Measurements from ENCODE around the gene PDS5B. TPM values are rescaled to one million over a fixed set of nuclear protein-coding genes. Genes with fewer than 3 reads are reported as not detected.
A peak's percentile ranks its signal among the peaks of the same experiment; 100 is the strongest.

Gene PDS5B
- total and polyA plus RNA-seq, 4 donors: 3.6 to 24.3 (median 12.9) TPM

- DNase-seq (ENCODE audit: low spot score): no peak
- Histone ChIP-seq H3K9ac (ENCODE audit: low read depth in 1 of 2, low read length in 2 of 2) (no peak overlapping the region), H3K4me3 (ENCODE audit: low read depth in 1 of 3, low read length in 3 of 3) (no peak overlapping the region), H3K36me3 (ENCODE audit: control insufficient read depth in 4 of 4, insufficient read depth in 3 of 4, low read depth in 1 of 4, low read length in 3 of 4) (no peaks in the 10 kb centered on the region), H3K27me3 (ENCODE audit: control insufficient read depth in 4 of 4, insufficient read depth in 4 of 4, low read length in 3 of 4) (no peaks in the 10 kb centered on the region), H3K27ac (ENCODE audit: low read depth in 1 of 2, low read length in 2 of 2) (no peak overlapping the region), H3K4me1 (ENCODE audit: control insufficient read depth in 4 of 4, insufficient read depth in 4 of 4, low read length in 3 of 4) (peaks cover 3 to 10% (median 7%) of the 10 kb centered on the region in 4 donors), H3K9me3 (ENCODE audit: control insufficient read depth in 4 of 4, low read length in 3 of 4) (no peaks in the 10 kb centered on the region)
- TF ChIP-seq GABPA (IDR thresholded peaks at IDR 0.05 in 1 of 2, conservative IDR thresholded peaks at IDR 0.05 in 1 of 2) (no peak), CTCF (IDR thresholded peaks at IDR 0.05; ENCODE audit: low read depth, low read length, missing input control) (no peak), FOXA1 (IDR thresholded peaks at IDR 0.05) (no peak), HNF4A (conservative IDR thresholded peaks at IDR 0.05) (no peak)
Observed at GRCh38 chr13:32663660-32664059, 77.4 kb downstream of the PDS5B start.

GRCh38 chr13:32666990-32667571 is 80.8 kb downstream of the PDS5B start:
- no peak for TF ChIP-seq REST (IDR thresholded peaks at IDR 0.05)
- no peak for TF ChIP-seq NR2F2 (IDR thresholded peaks at IDR 0.05)
- TF ChIP-seq JUND (IDR thresholded peaks at IDR 0.05): no peak
- TF ChIP-seq FOXA2 (IDR thresholded peaks at IDR 0.05): no peak
- no peak for TF ChIP-seq TAF1 (conservative IDR thresholded peaks at IDR 0.05)
- Histone ChIP-seq H3K9me3 (ENCODE audit: control insufficient read depth in 4 of 4, low read length in 3 of 4) (no peaks in the 10 kb centered on the region), H3K4me3 (ENCODE audit: low read depth in 1 of 3, low read length in 3 of 3) (no peak overlapping the region), H3K9ac (ENCODE audit: low read depth in 1 of 2, low read length in 2 of 2) (no peak overlapping the region), H3K4me1 (ENCODE audit: control insufficient read depth in 4 of 4, insufficient read depth in 4 of 4, low read length in 3 of 4) (peaks cover 0 to 4% (median under 1%) of the 10 kb centered on the region in 4 donors), H3K27me3 (ENCODE audit: control insufficient read depth in 4 of 4, insufficient read depth in 4 of 4, low read length in 3 of 4) (no peaks in the 10 kb centered on the region), H3K36me3 (ENCODE audit: control insufficient read depth in 4 of 4, insufficient read depth in 3 of 4, low read depth in 1 of 4, low read length in 3 of 4) (peaks cover 0 to 2% (median 0%) of the 10 kb centered on the region in 4 donors), H3K27ac (ENCODE audit: low read depth in 1 of 2, low read length in 2 of 2) (no peak overlapping the region)
- 54% methylated on average over 4 of the region's 4 CpGs for WGBS
- DNase-seq (ENCODE audit: low spot score): no peak

- Histone ChIP-seq H3K4me1 (ENCODE audit: control insufficient read depth in 4 of 4, insufficient read depth in 4 of 4, low read length in 3 of 4) (peaks cover 0 to 4% (median under 1%) of the 10 kb centered on the region in 4 donors), H3K27ac (ENCODE audit: low read depth in 1 of 2, low read length in 2 of 2) (no peak overlapping the region), H3K4me3 (ENCODE audit: low read depth in 1 of 3, low read length in 3 of 3) (no peak overlapping the region), H3K36me3 (ENCODE audit: control insufficient read depth in 4 of 4, insufficient read depth in 3 of 4, low read depth in 1 of 4, low read length in 3 of 4) (peaks cover 0 to 3% (median 1%) of the 10 kb centered on the region in 4 donors), H3K9ac (ENCODE audit: low read depth in 1 of 2, low read length in 2 of 2) (no peak overlapping the region), H3K9me3 (ENCODE audit: control insufficient read depth in 4 of 4, low read length in 3 of 4) (no peaks in the 10 kb centered on the region), H3K27me3 (ENCODE audit: control insufficient read depth in 4 of 4, insufficient read depth in 4 of 4, low read length in 3 of 4) (no peaks in the 10 kb centered on the region)
- WGBS: 73% methylated on average over 3 of the region's 3 CpGs
- DNase-seq (ENCODE audit: low spot score): no peak
- TF ChIP-seq MAX (IDR thresholded peaks at IDR 0.05): no peak
- TF ChIP-seq JUND (IDR thresholded peaks at IDR 0.05): no peak
- TF ChIP-seq HNF4A (conservative IDR thresholded peaks at IDR 0.05): no peak
- no peak for TF ChIP-seq TAF1 (conservative IDR thresholded peaks at IDR 0.05)
- TF ChIP-seq YY1 (IDR thresholded peaks at IDR 0.05): peak; percentile 32
- no peak for TF ChIP-seq REST (IDR thresholded peaks at IDR 0.05)
- no peak for TF ChIP-seq NR2F2 (IDR thresholded peaks at IDR 0.05)
- TF ChIP-seq ATF3 (IDR thresholded peaks at IDR 0.05): no peak
- TF ChIP-seq RAD21 (IDR thresholded peaks at IDR 0.05): peak; percentile 75 to 78
- TF ChIP-seq CTCF (IDR thresholded peaks at IDR 0.05; ENCODE audit: low read depth, low read length, missing input control): peak; percentile 53
- TF ChIP-seq SP1 (IDR thresholded peaks at IDR 0.05): no peak
Observed at GRCh38 chr13:32669030-32669646, 82.9 kb downstream of the PDS5B start.

Measured in liver (tissue), 9 donors.